NT2/D1 (cell line): ENCODE data around the gene F13A1.

ENCODE experiments used
- SUZ12 ChIP-seq: IDR thresholded peaks from 2 replicates; pipeline ENCODE4 v1.6.1; 2011; ENCODE audit not compliant: insufficient read length, insufficient read depth; ENCODE audit errors: extremely low read depth
- YY1 ChIP-seq: IDR thresholded peaks from 2 replicates; pipeline ENCODE4 v1.6.1; 2011; ENCODE audit not compliant: insufficient read length, insufficient read depth
- ZNF274 ChIP-seq: IDR thresholded peaks from 2 replicates; pipeline ENCODE4 v1.6.1; 2011; ENCODE audit warnings: mild to moderate bottlenecking, low read depth, low read length

DNA sequence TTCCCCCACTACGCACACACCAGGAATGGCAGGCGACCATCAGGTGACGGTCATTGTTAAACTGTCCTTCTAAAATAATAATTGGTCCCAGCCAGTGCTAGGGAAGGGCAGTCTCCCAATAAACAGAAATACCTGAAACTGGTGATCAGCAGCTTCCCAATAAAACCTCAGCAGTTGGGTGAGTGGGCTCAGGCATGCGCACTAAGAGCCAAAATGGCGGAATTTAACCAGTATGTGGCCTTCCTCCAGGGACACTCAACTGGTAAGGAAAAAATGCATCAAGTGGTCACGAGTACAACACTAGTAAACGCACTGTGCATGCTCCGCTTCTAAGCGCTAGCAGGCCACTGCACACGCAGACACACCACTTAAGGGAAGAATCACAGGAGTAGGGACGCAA is 34.8 kb downstream of the F13A1 start:
- no peak for TF ChIP-seq ZNF274
- no peak for TF ChIP-seq SUZ12
- TF ChIP-seq YY1 = no peak
